ENCODE measurements around the gene PREX1.
A peak's percentile ranks its signal among the peaks of the same experiment; 100 is the strongest.
"Not testable (repeated sequence)": the region's sequence is repeated elsewhere in the genome, so short reads cannot be mapped to it uniquely, and the experiment has no call there.

Gene PREX1

GRCh38 chr20:48791014-48791413, 36.8 kb downstream of the PREX1 start:
- DNase-seq, result peak; percentile 89

- DNase-seq, result no peak
Measured at GRCh38 chr20:48790473-48791003, 37.3 kb downstream of the PREX1 start.

GRCh38 chr20:48789781-48790472, 37.9 kb downstream of the PREX1 start:
- DNase-seq, result no peak

GRCh38 chr20:48789185-48789668, 38.6 kb downstream of the PREX1 start:
- no peak for DNase-seq

- DNase-seq, result no peak
Measured at GRCh38 chr20:48788486-48789072, 39.2 kb downstream of the PREX1 start.

- peak; percentile 87 for DNase-seq
Measured at GRCh38 chr20:48787861-48788375, 39.9 kb downstream of the PREX1 start.

- DNase-seq, result no peak
Measured at GRCh38 chr20:48786951-48787705, 40.7 kb downstream of the PREX1 start.

GRCh38 chr20:48785801-48786200, 42.0 kb downstream of the PREX1 start:
- no peak for DNase-seq

- no peak for DNase-seq
Measured at GRCh38 chr20:48785256-48785655, 42.5 kb downstream of the PREX1 start.

GRCh38 chr20:48784273-48784641, 43.5 kb downstream of the PREX1 start:
- no peak for DNase-seq

GRCh38 chr20:48783533-48784272, 44.1 kb downstream of the PREX1 start:
- no peak for DNase-seq

GRCh38 chr20:48782901-48783308, 44.9 kb downstream of the PREX1 start:
- DNase-seq, result no peak

- no peak for DNase-seq
Measured at GRCh38 chr20:48782053-48782452, 45.7 kb downstream of the PREX1 start.

- no peak for DNase-seq
Measured at GRCh38 chr20:48781634-48782033, 46.2 kb downstream of the PREX1 start.

- peak; percentile 31 for DNase-seq
Measured at GRCh38 chr20:48779435-48779834, 48.4 kb downstream of the PREX1 start.

GRCh38 chr20:48777821-48778220, 50.0 kb downstream of the PREX1 start:
- DNase-seq, result no peak

GRCh38 chr20:48777005-48777404, 50.8 kb downstream of the PREX1 start:
- DNase-seq, result no peak

- DNase-seq, result peak; percentile 54
Measured at GRCh38 chr20:48776306-48776705, 51.5 kb downstream of the PREX1 start.

- DNase-seq, result not testable (repeated sequence)
Measured at GRCh38 chr20:48775545-48775944, 52.3 kb downstream of the PREX1 start.

GRCh38 chr20:48774696-48775095, 53.1 kb downstream of the PREX1 start:
- DNase-seq, result no peak

- no peak for DNase-seq
Measured at GRCh38 chr20:48773837-48774418, 53.9 kb downstream of the PREX1 start.
